Measurements from ENCODE around the gene TUBGCP2.
"Not testable (repeated sequence)": the region's sequence is repeated elsewhere in the genome, so short reads cannot be mapped to it uniquely, and the experiment has no call there.

Gene TUBGCP2

DNA sequence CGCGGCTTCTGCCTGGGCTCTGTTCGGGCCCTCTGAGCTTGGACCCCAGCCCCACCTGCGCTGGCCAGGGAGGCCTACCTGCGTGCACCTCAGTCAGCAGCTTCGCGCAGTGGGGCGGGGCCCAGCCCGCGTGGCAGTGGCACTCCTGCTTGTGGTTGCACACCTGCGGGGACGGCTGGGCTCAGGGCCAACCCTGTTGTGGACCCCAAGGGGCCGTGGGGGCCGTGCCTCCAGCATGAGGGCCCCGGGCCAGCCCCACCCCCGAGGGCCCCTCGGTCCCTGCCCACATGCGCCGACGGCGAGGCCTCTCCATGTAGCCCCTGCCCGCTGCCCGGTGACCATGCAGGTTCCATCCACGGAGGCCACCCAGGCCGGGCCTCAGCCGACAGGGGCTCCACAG is 39.3 kb downstream of the TUBGCP2 start:
- DNase-seq (ENCODE audit: low read depth), result no peak
- no peak overlapping the region for H3K4me3 ChIP-seq (ENCODE audit: low read depth, low read length)
- TF ChIP-seq, protein P1, sequence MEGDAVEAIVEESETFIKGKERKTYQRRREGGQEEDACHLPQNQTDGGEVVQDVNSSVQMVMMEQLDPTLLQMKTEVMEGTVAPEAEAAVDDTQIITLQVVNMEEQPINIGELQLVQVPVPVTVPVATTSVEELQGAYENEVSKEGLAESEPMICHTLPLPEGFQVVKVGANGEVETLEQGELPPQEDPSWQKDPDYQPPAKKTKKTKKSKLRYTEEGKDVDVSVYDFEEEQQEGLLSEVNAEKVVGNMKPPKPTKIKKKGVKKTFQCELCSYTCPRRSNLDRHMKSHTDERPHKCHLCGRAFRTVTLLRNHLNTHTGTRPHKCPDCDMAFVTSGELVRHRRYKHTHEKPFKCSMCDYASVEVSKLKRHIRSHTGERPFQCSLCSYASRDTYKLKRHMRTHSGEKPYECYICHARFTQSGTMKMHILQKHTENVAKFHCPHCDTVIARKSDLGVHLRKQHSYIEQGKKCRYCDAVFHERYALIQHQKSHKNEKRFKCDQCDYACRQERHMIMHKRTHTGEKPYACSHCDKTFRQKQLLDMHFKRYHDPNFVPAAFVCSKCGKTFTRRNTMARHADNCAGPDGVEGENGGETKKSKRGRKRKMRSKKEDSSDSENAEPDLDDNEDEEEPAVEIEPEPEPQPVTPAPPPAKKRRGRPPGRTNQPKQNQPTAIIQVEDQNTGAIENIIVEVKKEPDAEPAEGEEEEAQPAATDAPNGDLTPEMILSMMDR (IDR thresholded peaks at IDR 0.05; ENCODE audit: low read depth, low read length, missing control alignments), result no peak

DNA sequence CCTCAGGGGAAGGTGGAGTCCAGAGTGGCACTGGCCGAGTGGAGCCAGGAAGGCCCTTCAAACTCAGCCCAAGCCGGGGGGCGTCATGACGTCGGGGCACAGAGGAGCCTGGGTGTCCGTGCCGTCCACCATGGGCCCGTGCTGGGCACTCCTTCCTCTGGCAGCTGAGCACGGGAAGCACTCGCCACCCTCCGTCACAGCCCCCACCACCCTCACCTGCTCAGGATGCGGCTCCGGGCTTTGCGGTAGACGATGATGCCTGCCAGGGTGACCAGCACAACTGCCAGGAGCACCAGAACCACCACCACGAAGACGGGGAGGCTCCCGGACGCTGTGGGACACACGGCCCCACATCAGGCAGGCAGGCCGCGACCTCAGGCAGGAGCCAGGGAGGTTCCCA is 40.1 kb downstream of the TUBGCP2 start:
- no peak for DNase-seq (ENCODE audit: low read depth)
- H3K4me3 ChIP-seq (ENCODE audit: low read depth, low read length), result no peak overlapping the region
- TF ChIP-seq, protein P1 (IDR thresholded peaks at IDR 0.05; ENCODE audit: low read depth, low read length, missing control alignments), result no peak

DNA sequence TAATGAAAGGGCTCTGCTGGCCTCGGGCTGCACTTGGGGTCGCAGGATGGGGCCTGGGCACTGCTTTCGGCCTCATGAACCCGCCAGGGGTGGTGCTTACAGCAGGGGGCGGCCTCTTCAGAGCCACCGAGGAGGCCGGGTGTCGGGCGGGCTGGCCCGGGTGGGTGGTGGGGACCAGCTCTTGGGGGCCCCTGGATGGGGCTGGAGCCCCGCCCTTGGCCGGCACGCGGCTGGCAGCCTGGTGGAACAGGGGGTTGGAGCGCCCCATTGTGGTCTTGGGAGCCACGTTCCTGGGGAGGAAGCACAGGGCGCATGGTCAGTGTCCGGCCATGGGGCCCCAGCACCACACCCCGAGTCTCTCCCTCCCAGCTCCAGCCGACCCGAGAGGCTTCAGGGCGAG is 40.8 kb downstream of the TUBGCP2 start:
- TF ChIP-seq, protein P1 (IDR thresholded peaks at IDR 0.05; ENCODE audit: low read depth, low read length, missing control alignments), result no peak

DNA sequence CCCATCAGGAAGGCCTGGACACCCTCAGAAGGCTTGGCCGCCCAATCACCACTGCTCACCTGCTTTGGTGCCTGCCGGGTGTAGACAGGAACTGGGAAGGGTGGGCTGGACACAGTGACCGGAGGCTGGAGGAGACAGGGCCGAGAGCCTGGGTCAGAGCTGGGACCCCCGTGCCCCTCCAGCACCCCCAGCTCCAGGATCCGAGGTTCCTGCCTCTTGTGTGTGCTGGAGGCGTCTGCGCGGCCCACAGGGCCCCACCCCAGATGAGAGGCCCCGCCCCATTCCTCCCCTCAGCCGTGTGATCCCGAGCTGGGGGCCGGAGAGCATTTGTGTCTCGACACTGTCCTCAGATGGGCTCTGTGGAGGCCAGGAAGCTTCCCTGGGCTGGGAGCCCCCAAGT is 41.4 kb downstream of the TUBGCP2 start:
- TF ChIP-seq, protein P1 (IDR thresholded peaks at IDR 0.05; ENCODE audit: low read depth, low read length, missing control alignments), result no peak
- no peak for DNase-seq (ENCODE audit: low read depth)
- no peak overlapping the region for H3K4me3 ChIP-seq (ENCODE audit: low read depth, low read length)

More for the DNA sequence above, 40.8 kb downstream of the TUBGCP2 start:
- no peak overlapping the region for H3K4me3 ChIP-seq (ENCODE audit: low read depth, low read length)
- no peak for DNase-seq (ENCODE audit: low read depth)

DNA sequence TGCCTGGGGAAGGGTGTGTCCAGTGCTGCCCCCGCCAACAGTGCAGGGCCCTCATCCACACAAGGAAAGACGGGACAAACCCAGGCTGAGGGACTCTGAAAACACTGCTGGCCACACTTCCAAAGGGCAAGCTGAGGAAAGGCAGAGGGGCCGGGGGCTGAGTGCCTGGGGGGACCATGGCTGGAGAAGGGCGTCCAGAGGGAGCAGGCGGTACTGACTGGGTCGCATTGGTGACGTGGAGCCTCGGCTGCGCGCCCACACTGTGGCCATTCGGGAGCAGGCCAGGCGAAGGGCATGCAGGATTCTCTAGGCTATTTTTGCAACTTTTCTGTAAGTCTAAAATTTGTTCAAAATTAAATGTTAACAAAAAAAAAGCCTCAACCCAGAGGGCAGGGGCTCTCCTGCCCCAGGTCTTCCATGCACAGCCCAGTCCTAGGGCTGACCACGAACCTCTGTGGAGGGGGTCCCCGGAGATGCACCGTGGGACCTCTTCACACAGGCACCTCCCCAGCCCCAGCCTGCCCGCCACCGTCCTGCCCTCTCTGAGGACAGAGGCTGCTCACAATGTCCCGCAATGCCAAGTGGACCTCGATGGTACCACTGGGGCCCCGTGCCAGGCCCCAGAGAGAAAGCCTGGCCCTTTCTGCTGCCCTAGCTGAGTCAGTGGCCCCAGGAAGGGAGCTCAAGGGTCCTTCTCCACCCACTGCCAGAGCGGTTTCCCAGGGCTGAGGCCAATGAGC is 42.4 kb downstream of the TUBGCP2 start:
- TF ChIP-seq, protein P1 (IDR thresholded peaks at IDR 0.05; ENCODE audit: low read depth, low read length, missing control alignments), result no peak

DNA sequence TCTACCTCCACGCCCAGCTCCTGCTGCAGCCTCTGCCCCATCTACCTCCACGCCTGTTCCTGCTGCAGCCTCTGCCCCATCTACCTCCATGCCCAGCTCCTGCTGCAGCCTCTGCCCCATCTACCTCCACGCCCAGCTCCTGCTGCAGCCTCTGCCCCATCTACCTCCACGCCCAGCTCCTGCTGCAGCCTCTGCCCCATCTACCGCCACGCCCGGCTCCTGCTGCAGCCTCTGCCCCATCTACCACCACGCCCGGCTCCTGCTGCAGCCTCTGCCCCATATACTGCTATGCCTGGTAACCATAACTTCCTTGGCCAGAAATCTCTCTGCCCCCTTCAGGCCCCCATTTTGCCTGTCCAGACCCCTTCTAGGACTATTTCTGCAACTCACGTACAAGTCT is 43.6 kb downstream of the TUBGCP2 start:
- H3K4me3 ChIP-seq (ENCODE audit: low read depth, low read length); DNase-seq (ENCODE audit: low read depth): not testable (repeated sequence)

More for the DNA sequence above, 42.4 kb downstream of the TUBGCP2 start:
- no peak overlapping the region for H3K4me3 ChIP-seq (ENCODE audit: low read depth, low read length)
- DNase-seq (ENCODE audit: low read depth), result no peak

DNA sequence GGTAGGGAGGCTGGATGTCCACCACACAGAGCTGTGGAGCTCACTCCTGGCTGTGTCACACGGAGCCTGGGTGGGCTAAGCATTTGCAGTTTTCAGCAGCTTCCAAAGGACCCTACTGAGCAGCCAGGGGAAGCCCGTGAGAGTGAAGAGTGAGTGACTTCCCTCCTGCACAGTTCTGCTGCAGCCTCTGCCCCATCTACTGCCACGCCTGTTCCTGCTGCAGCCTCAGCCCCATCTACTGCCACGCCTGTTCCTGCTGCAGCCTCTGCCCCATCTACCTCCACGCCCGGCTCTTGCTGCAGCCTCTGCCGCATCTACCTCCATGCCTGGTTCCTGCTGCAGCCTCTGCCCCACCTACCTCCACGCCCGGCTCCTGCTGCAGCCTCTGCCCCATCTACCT is 44.2 kb downstream of the TUBGCP2 start:
- TF ChIP-seq, protein P1 (IDR thresholded peaks at IDR 0.05; ENCODE audit: low read depth, low read length, missing control alignments), result no peak
- no peak for DNase-seq (ENCODE audit: low read depth)
- no peak overlapping the region for H3K4me3 ChIP-seq (ENCODE audit: low read depth, low read length)
